SK-N-MC (cell line): ENCODE measurements around the gene PDE8A.

Source experiments
- DNase-seq: peaks from one replicate; pipeline ENCODE4 v3.0.0-alpha.2; 2011; ENCODE audit warnings: low read depth, low spot score
- H3K27ac ChIP-seq: fragments of 200-600 bp; sonication (generic); 2 replicates; pipeline ENCODE4 v1.5.1; 2016; ENCODE audit warnings: mixed run types
- H3K36me3 ChIP-seq: fragments of 200-600 bp; sonication (generic); 2 replicates; pipeline ENCODE4 v1.6.1; 2017; ENCODE audit warnings: antibody characterized with exemption, low read length, mixed read lengths; ENCODE audit not compliant: insufficient read depth
- H3K4me3 ChIP-seq: fragments of 200-600 bp; sonication (generic); 2 replicates; pipeline ENCODE4 v1.5.1; 2016
- H3K9ac ChIP-seq: fragments of 200-600 bp; sonication (generic); 2 replicates; pipeline ENCODE4 v1.8.0; 2017; ENCODE audit warnings: mixed run types, mixed read lengths; ENCODE audit not compliant: insufficient read length
- H3K9me3 ChIP-seq: fragments of 200-600 bp; sonication (generic); 2 replicates; pipeline ENCODE4 v1.6.1; 2017; ENCODE audit warnings: low read depth, mild to moderate bottlenecking, antibody characterized with exemption, low read length, moderate library complexity, mixed read lengths
- EZH2 ChIP-seq: fragments of 200-600 bp; sonication (generic); IDR thresholded peaks from one replicate; pipeline ENCODE4 v1.6.1; 2017; ENCODE audit warnings: antibody characterized with exemption
- FOXP2 ChIP-seq: optimal IDR thresholded peaks from 2 replicates; pipeline ENCODE3; 2011; ENCODE audit warnings: mild to moderate bottlenecking, moderate library complexity; ENCODE audit not compliant: insufficient read depth; ENCODE audit errors: extremely low read length, control extremely low read depth
- POLR2AphosphoS5 ChIP-seq: IDR thresholded peaks from 2 replicates; pipeline ENCODE4 v1.6.1; 2012; ENCODE audit warnings: mild to moderate bottlenecking, low read depth, low read length, borderline replicate concordance

Gene PDE8A

GRCh38 chr15:84969257-84969656 lies 12.4 kb upstream of the PDE8A start:
- Histone ChIP-seq H3K9me3 (no peaks in the 10 kb centered on the region), H3K4me3 (no peak overlapping the region), H3K27ac (no peak overlapping the region), H3K36me3 (no peaks in the 10 kb centered on the region), H3K9ac (no peak overlapping the region)
- TF ChIP-seq FOXP2: no peak
- TF ChIP-seq POLR2AphosphoS5: no peak
- TF ChIP-seq EZH2: no peak
- no peak for DNase-seq

DNA sequence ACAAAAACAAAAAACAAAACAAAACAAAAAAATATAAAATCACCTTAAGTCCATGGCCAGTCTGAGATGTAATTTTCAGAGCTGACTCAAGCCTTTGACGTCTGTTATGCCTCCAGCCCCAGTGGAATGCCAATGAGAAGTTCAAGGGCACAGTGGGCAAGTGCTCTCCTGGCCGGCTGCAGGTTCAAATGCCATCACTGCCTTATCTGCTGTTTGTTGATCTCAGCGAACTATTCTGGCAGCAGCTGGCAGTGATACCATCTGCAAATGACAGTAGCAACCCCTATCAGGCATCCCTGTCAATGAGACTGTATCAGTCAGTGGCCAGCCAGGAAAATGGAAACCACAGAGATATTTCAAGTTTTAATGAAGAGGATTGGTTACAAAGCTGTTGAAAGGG lies 10.8 kb upstream of the PDE8A start:
- no peaks in the 10 kb centered on the region for H3K9me3 ChIP-seq
- H3K36me3 ChIP-seq: no peaks in the 10 kb centered on the region
- H3K9ac ChIP-seq: no peak overlapping the region
- H3K4me3 ChIP-seq: no peak overlapping the region
- no peak for DNase-seq
- H3K27ac ChIP-seq: no peak overlapping the region
- TF ChIP-seq EZH2 (no peak), POLR2AphosphoS5 (no peak)

DNA sequence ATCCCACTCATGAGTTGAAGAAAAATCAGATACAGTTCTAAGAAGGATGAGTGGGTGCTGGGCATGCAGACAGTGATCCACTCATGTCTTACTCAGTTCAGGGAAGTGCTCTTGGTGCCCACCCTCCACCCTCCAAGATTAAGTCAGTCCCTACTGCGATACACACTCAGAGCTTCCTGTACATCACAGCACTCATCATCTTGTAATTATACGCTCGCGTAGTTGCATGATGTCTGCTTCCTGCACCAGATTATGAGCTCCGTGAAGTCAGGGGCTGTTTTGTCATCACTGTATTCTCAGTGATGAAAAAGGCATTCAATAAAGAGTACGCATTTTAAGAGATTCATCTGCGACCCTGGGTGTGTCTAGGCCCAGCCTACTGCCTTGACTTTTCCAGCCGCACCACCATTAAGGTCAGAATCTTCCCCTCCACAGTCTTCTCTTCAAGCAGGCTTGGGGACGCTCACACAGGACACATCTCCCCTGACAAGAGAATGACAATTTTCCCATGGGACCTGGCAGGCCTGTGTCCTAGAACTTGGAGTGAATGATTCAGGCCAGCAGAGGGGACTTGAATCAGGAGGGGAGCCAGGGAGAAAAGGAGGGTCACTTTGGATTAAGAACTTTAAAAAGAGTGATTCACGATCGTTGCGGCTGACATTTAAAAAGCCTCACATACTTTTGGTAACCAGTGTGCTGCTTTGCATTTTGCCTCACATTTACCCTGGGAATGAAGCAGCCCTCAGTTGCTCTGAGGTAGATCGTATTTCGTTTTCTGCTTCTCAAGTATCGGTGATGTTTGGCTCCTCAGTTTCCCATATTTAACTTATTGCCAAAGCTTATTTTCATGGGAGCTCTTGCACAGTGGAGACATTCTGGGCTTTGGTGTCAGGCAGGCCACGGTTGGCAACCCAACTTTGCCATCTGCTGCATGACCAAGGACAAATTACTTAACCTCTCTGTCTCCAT lies 7.9 kb upstream of the PDE8A start:
- no peak for DNase-seq
- Histone ChIP-seq H3K9ac (no peak overlapping the region), H3K4me3 (no peak overlapping the region), H3K27ac (no peak overlapping the region), H3K9me3 (no peaks in the 10 kb centered on the region), H3K36me3 (no peaks in the 10 kb centered on the region)
- TF ChIP-seq FOXP2 (no peak), POLR2AphosphoS5 (no peak), EZH2 (no peak)

GRCh38 chr15:84975871-84976351 lies 5.7 kb upstream of the PDE8A start:
- TF ChIP-seq FOXP2 (no peak), EZH2 (no peak), POLR2AphosphoS5 (no peak)
- Histone ChIP-seq H3K9ac (no peak overlapping the region), H3K4me3 (no peak overlapping the region), H3K36me3 (no peaks in the 10 kb centered on the region), H3K9me3 (no peaks in the 10 kb centered on the region), H3K27ac (no peak overlapping the region)
- DNase-seq: no peak

DNA sequence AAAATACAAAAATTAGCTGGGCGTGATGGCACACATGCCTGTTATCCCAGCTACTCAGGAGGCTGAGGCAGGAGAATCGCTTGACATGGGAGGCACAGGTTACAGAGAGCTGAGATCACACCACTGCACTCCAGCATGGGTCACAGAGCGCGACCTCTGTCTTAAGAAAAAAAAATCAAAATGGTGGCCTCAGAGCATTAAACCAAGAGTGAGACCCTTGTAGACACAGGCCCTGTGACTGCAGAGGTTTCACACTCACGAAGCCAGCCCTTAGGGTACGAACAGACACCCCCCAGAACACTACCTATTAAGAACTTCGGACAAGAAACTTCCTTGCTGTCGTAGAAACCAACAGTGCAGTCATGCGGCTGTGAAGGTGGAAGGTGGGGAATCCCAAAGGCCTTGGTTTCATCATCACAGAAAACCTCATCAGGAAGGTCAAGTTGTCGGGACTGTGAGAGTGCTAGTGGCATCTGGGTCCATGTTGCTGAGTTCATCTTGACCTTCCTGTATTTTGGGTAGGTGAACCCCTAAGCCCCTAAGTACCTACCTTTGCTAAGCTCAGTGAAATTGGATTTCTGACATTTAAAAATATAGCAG lies 4.8 kb upstream of the PDE8A start:
- H3K9me3 ChIP-seq: no peaks in the 10 kb centered on the region
- no peak overlapping the region for H3K9ac ChIP-seq
- H3K27ac ChIP-seq: no peak overlapping the region
- H3K4me3 ChIP-seq: no peak overlapping the region
- DNase-seq: no peak
- no peaks in the 10 kb centered on the region for H3K36me3 ChIP-seq
- TF ChIP-seq FOXP2 (no peak), EZH2 (no peak), POLR2AphosphoS5 (no peak)

GRCh38 chr15:84979651-84980050 lies 2.0 kb upstream of the PDE8A start:
- H3K27ac ChIP-seq: no peak overlapping the region
- H3K4me3 ChIP-seq: no peak overlapping the region; the same call in 1 of the 2 replicates
- no peak overlapping the region for H3K9ac ChIP-seq
- DNase-seq: no peak
- TF ChIP-seq EZH2: no peak
- TF ChIP-seq POLR2AphosphoS5: no peak
- TF ChIP-seq FOXP2: no peak
- H3K36me3 ChIP-seq: no peaks in the 10 kb centered on the region
- no peaks in the 10 kb centered on the region for H3K9me3 ChIP-seq

- TF ChIP-seq FOXP2 (no peak), POLR2AphosphoS5 (peak; percentile 75), EZH2 (no peak)
- Histone ChIP-seq H3K27ac (peak overlapping the region; percentile 85), H3K9me3 (no peaks in the 10 kb centered on the region), H3K9ac (peak overlapping the region; percentile 82), H3K36me3 (no peaks in the 10 kb centered on the region), H3K4me3 (peak overlapping the region; percentile 99)
- DNase-seq: no peak
Measured at GRCh38 chr15:84980196-84981053, 1.2 kb upstream of the PDE8A start.

GRCh38 chr15:84981054-84981710 lies 474 bp upstream of the PDE8A start:
- Histone ChIP-seq H3K36me3 (no peaks in the 10 kb centered on the region), H3K9ac (peak overlapping the region; percentile 82), H3K4me3 (peak overlapping the region; percentile 99), H3K9me3 (no peaks in the 10 kb centered on the region), H3K27ac (peak overlapping the region; percentile 85)
- DNase-seq: no peak
- TF ChIP-seq EZH2 (no peak), POLR2AphosphoS5 (peak; percentile 28; the same call in 1 of the 2 replicates)
